IMR-90 (cell line): ENCODE results near the gene STEAP4. TPM values are rescaled to one million over a fixed set of nuclear protein-coding genes. Genes with fewer than 3 reads are reported as not detected.

Source experiments
- ATAC-seq: fragments of 200-7000 bp; cut with Tn5 transposase; 2 replicates; pipeline ENCODE4 v1.9.1; 2020; ENCODE audit warnings: low read depth, mild to moderate bottlenecking, moderate library complexity
- BruUV-seq: library from RNA; stranded (reverse); fragments of 400-500 nt; replicated peaks from 2 replicates; lab custom pipeline; 2021; lab: Mats Ljungman, UMichigan
- CTCF ChIA-PET: fragments of 300-600 bp; formaldehyde crosslinking; extraction: SDS; loops from one replicate; lab custom pipeline; 2021; ENCODE audit warnings: antibody characterized with exemption; lab: Yijun Ruan, JAX
- POLR2A ChIA-PET: fragments of 300-600 bp; sonication (Branson Sonifier 250); formaldehyde crosslinking; loops from one replicate; lab custom pipeline; 2022; ENCODE audit warnings: antibody characterized with exemption; ENCODE audit not compliant: unreplicated experiment; lab: Charles Lee
- DNase-seq: peaks from one replicate; pipeline ENCODE4 v3.0.0; 2013
- H2AFZ ChIP-seq: replicated peaks from 2 replicates; pipeline ENCODE3; 2013; ENCODE audit warnings: low read length, mild to moderate bottlenecking; ENCODE audit not compliant: poor library complexity
- H2AK5ac ChIP-seq: 2 replicates; pipeline ENCODE4 v1.6.1; 2013; ENCODE audit warnings: low read depth, low read length, inconsistent platforms
- H2AK9ac ChIP-seq: replicated peaks from 2 replicates; pipeline ENCODE3; 2013; ENCODE audit warnings: mild to moderate bottlenecking, low read depth, low read length, moderate library complexity; ENCODE audit not compliant: poor library complexity
- H2BK120ac ChIP-seq: 2 replicates; pipeline ENCODE4 v1.6.1; 2013; ENCODE audit warnings: low read depth, low read length, inconsistent platforms
- H2BK15ac ChIP-seq: 3 replicates; pipeline ENCODE4 v1.6.1; 2013; ENCODE audit warnings: low read depth, low read length, inconsistent platforms
- H2BK20ac ChIP-seq: 2 replicates; pipeline ENCODE4 v1.6.1; 2013; ENCODE audit warnings: low read depth, mild to moderate bottlenecking, inconsistent platforms, low read length, moderate library complexity
- H2BK5ac ChIP-seq: 2 replicates; pipeline ENCODE4 v1.6.1; 2013; ENCODE audit warnings: mild to moderate bottlenecking, low read depth, low read length, inconsistent platforms; ENCODE audit not compliant: poor library complexity, severe bottlenecking
- H3K14ac ChIP-seq: replicated peaks from 2 replicates; pipeline ENCODE4 v1.6.1; 2013; ENCODE audit warnings: low read depth, low read length, inconsistent platforms
- H3K18ac ChIP-seq: 2 replicates; pipeline ENCODE4 v1.6.1; 2013; ENCODE audit warnings: low read depth, low read length, control low read depth
- H3K23ac ChIP-seq: 2 replicates; pipeline ENCODE4 v1.6.1; 2013; ENCODE audit warnings: low read depth, low read length, inconsistent platforms
- H3K27ac ChIP-seq: 2 replicates; pipeline ENCODE4 v1.5.1; 2013; ENCODE audit warnings: mild to moderate bottlenecking, control low read depth, low read length; ENCODE audit not compliant: insufficient read depth
- H3K27me3 ChIP-seq: 2 replicates; pipeline ENCODE4 v1.6.1; 2013; ENCODE audit warnings: low read length; ENCODE audit not compliant: control insufficient read depth, insufficient read depth
- H3K36me3 ChIP-seq: 2 replicates; pipeline ENCODE4 v1.6.1; 2013; ENCODE audit warnings: low read length, mixed read lengths; ENCODE audit not compliant: control insufficient read depth, insufficient read depth
- H3K4ac ChIP-seq: 2 replicates; pipeline ENCODE4 v1.6.1; 2013; ENCODE audit warnings: low read depth, low read length, inconsistent platforms
- H3K4me1 ChIP-seq: 2 replicates; pipeline ENCODE4 v1.6.1; 2013; ENCODE audit warnings: low read length, mixed read lengths; ENCODE audit not compliant: control insufficient read depth, insufficient read depth
- H3K4me2 ChIP-seq: 2 replicates; pipeline ENCODE4 v1.6.1; 2013; ENCODE audit warnings: low read depth, mild to moderate bottlenecking, control low read depth, low read length, moderate library complexity
- H3K4me3 ChIP-seq: 2 replicates; pipeline ENCODE4 v1.5.1; 2013; ENCODE audit warnings: low read depth, mild to moderate bottlenecking, control low read depth, low read length, moderate library complexity; ENCODE audit not compliant: insufficient read depth
- H3K56ac ChIP-seq: 2 replicates; pipeline ENCODE4 v1.6.1; 2013; ENCODE audit warnings: low read length, inconsistent platforms; ENCODE audit not compliant: insufficient read depth; ENCODE audit errors: extremely low read depth
- H3K79me1 ChIP-seq, 2 experiments: 2 replicates each; pipeline ENCODE4 v1.6.1; 2013; ENCODE audit warnings: low read length in 2 of 2, inconsistent platforms in 1 of 2, low read depth in 1 of 2
- H3K9ac ChIP-seq: 2 replicates; pipeline ENCODE4 v1.6.1; 2013; ENCODE audit warnings: low read depth, low read length, control low read depth
- H3K9me1 ChIP-seq: 2 replicates; pipeline ENCODE4 v1.6.1; 2013; ENCODE audit warnings: low read length, inconsistent platforms; ENCODE audit not compliant: insufficient read depth
- H3K9me3 ChIP-seq: 2 replicates; pipeline ENCODE4 v1.6.1; 2013; ENCODE audit warnings: low read length; ENCODE audit not compliant: control insufficient read depth, insufficient read depth
- H4K20me1 ChIP-seq: 2 replicates; pipeline ENCODE4 v1.6.1; 2013; ENCODE audit warnings: low read length, inconsistent platforms; ENCODE audit not compliant: insufficient read depth
- H4K5ac ChIP-seq: 2 replicates; pipeline ENCODE4 v1.6.1; 2013; ENCODE audit warnings: mild to moderate bottlenecking, low read depth, low read length, control low read depth
- H4K8ac ChIP-seq, 2 experiments: 2 replicates each; pipeline ENCODE4 v1.6.1; 2013; ENCODE audit warnings: low read depth in 2 of 2, low read length in 2 of 2, control low read depth in 1 of 2, inconsistent platforms in 1 of 2
- H4K91ac ChIP-seq: 2 replicates; pipeline ENCODE4 v1.6.1; 2013; ENCODE audit warnings: low read depth, low read length, inconsistent platforms; ENCODE audit not compliant: insufficient read depth
- BHLHE40 ChIP-seq: fragments of 150-350 bp; IDR thresholded peaks from 2 replicates; pipeline ENCODE4 v1.6.1; 2016; ENCODE audit warnings: mild to moderate bottlenecking, low read depth, low read length
- CEBPB ChIP-seq: IDR thresholded peaks from 2 replicates; pipeline ENCODE4 v1.6.1; 2012; ENCODE audit warnings: low read depth, low read length, improper control_type of control experiment
- CHD1 ChIP-seq: IDR thresholded peaks from 2 replicates; pipeline ENCODE4 v1.6.1; 2012; ENCODE audit warnings: low read depth, low read length, improper control_type of control experiment
- ELK1 ChIP-seq: fragments of 150-350 bp; IDR thresholded peaks from 2 replicates; pipeline ENCODE4 v1.6.1; 2016; ENCODE audit warnings: low read depth, mild to moderate bottlenecking, low read length, moderate library complexity, borderline replicate concordance
- FOS ChIP-seq: fragments of 150-350 bp; IDR thresholded peaks from 2 replicates; pipeline ENCODE4 v1.6.1; 2016; ENCODE audit warnings: low read depth, low read length
- MAFK ChIP-seq: IDR thresholded peaks from 2 replicates; pipeline ENCODE4 v1.6.1; 2012; ENCODE audit warnings: low read depth, low read length, improper control_type of control experiment
- MAZ ChIP-seq: IDR thresholded peaks from 2 replicates; pipeline ENCODE4 v1.6.1; 2012; ENCODE audit warnings: low read depth, mild to moderate bottlenecking, low read length, improper control_type of control experiment, moderate library complexity, borderline replicate concordance
- MXI1 ChIP-seq: IDR thresholded peaks from 2 replicates; pipeline ENCODE4 v1.6.1; 2012; ENCODE audit warnings: low read depth, mild to moderate bottlenecking, low read length, moderate library complexity, borderline replicate concordance
- RCOR1 ChIP-seq: IDR thresholded peaks from 2 replicates; pipeline ENCODE4 v1.6.1; 2012; ENCODE audit warnings: mild to moderate bottlenecking, low read length, improper control_type of control experiment; ENCODE audit not compliant: insufficient replicate concordance
- RFX5 ChIP-seq: IDR thresholded peaks from 2 replicates; pipeline ENCODE4 v1.8.0; 2012; ENCODE audit warnings: low read depth, mild to moderate bottlenecking, low read length, moderate library complexity
- SMC3 ChIP-seq: fragments of 150-350 bp; IDR thresholded peaks from 2 replicates; pipeline ENCODE4 v1.6.1; 2016; ENCODE audit warnings: low read depth, mild to moderate bottlenecking, antibody characterized with exemption, low read length, moderate library complexity
- USF2 ChIP-seq: fragments of 150-350 bp; IDR thresholded peaks from 2 replicates; pipeline ENCODE4 v1.6.1; 2017; ENCODE audit warnings: mild to moderate bottlenecking, antibody characterized with exemption, low read length, low read depth
- WGBS, 2 experiments: methylation state at CpG; one replicate each; pipeline versions ENCODE4 v1.1.5 to v1.1.7; 2013; ENCODE audit warnings: missing lambda C conversion rate in 2 of 2; ENCODE audit not compliant: insufficient read length in 1 of 2; ENCODE audit errors: extremely low coverage in 2 of 2; 5-methylcytosine and 5-hydroxymethylcytosine counted together
- dilution Hi-C: fragments of 300-500 bp; cut with HindIII; formaldehyde crosslinking; loops from one replicate; pipeline ENCODE4 v1.14.3; 2018; ENCODE audit warnings: low sequenced_read_pairs; ENCODE audit not compliant: unreplicated experiment
- in situ Hi-C: fragments of 300-500 bp; cut with MboI; formaldehyde crosslinking; loops from 3 replicates; pipeline ENCODE4 v1.14.3; 2019; ENCODE audit warnings: low sequenced_read_pairs, inconsistent platforms, mixed read lengths
- intact Hi-C: fragments of 100-400 bp; cut with micrococcal nuclease; formaldehyde crosslinking; loops from 2 replicates; pipeline ENCODE4 v1.10.0; 2022
- polyA plus RNA-seq, 3 experiments: library from polyadenylated mRNA; depleted of rRNA; stranded (reverse); fragments of >200 nt; gene quantifications; 2 replicates each; pipeline ENCODE4 v1.2.3, GENCODE V29; 2012; ENCODE audit warnings: low replicate concordance in 1 of 3
- total RNA-seq: library from RNA; depleted of rRNA; stranded (reverse); fragments of >200 nt; gene quantifications from 2 replicates; pipeline ENCODE4 v1.2.3, GENCODE V29; 2012

Gene STEAP4
- total and polyA plus RNA-seq, 2 of the 4 experiments (the other 2 are of a cell fraction): not detected

GRCh38 chr7:88338503-88338902 is 31.8 kb upstream of the STEAP4 start:
- Histone ChIP-seq H3K36me3 (no peaks in the 10 kb centered on the region), H3K79me1 (no peaks in the 10 kb centered on the region), H3K14ac (no peak overlapping the region), H2BK15ac (no peak overlapping the region), H3K18ac (no peak overlapping the region), H4K5ac (no peak overlapping the region), H3K4me3 (no peak overlapping the region), H2BK120ac (no peak overlapping the region), H3K23ac (no peak overlapping the region), H3K27ac (no peak overlapping the region), H2AK9ac (no peak overlapping the region), H2BK5ac (no peak overlapping the region), H4K8ac (no peak overlapping the region), H3K9me1 (no peaks in the 10 kb centered on the region), H2AK5ac (no peak overlapping the region), H3K4me1 (no peaks in the 10 kb centered on the region), H3K4me2 (no peak overlapping the region), H2BK20ac (no peak overlapping the region), H3K9me3 (peaks cover 4% of the 10 kb centered on the region; the same call in 1 of the 2 replicates), H3K4ac (no peak overlapping the region), H4K91ac (no peak overlapping the region), H3K56ac (no peak overlapping the region), H3K27me3 (no peaks in the 10 kb centered on the region), H4K20me1 (no peaks in the 10 kb centered on the region), H3K9ac (no peak overlapping the region), H2AFZ (no peak overlapping the region)
- intact Hi-C loops: no loop called here
- no peak for DNase-seq
- ChIA-PET POLR2A (no interaction called here), CTCF (no interaction called here)
- no peak for ATAC-seq
- TF ChIP-seq MAFK (no peak), FOS (no peak), RCOR1 (no peak), MAZ (no peak), ELK1 (no peak), CHD1 (no peak), MXI1 (no peak), CEBPB (no peak), RFX5 (no peak), USF2 (no peak), SMC3 (no peak), BHLHE40 (no peak)
- dilution Hi-C loops: no loop called here
- 10% methylated on average over 2 of the region's 6 CpGs; no CpG with 5 or more reads in 1 of the 2 experiments for WGBS, 2 experiments
- BruUV-seq: no TSS peak
- in situ Hi-C loops: no loop called here
